Neutrophil (primary cell): ENCODE results near the gene FBRSL1.

Source experiments
- H3K27ac ChIP-seq: fragments of 200-600 bp; sonication (generic); 2 replicates; pipeline ENCODE4 v1.5.1; 2016; ENCODE audit warnings: mild to moderate bottlenecking, moderate library complexity
- H3K27me3 ChIP-seq: fragments of 200-600 bp; sonication (generic); 2 replicates; pipeline ENCODE4 v1.6.0; 2016; ENCODE audit warnings: mild to moderate bottlenecking
- H3K36me3 ChIP-seq: fragments of 200-600 bp; sonication (generic); 2 replicates; pipeline ENCODE4 v1.5.1; 2017
- H3K4me1 ChIP-seq, 2 experiments: fragments of 200-600 bp in 1 of 2; sonication (generic) in 1 of 2; 1 replicate in 1 of 2; 2 replicates in 1 of 2; pipeline versions ENCODE4 v1.5.1 to v1.6.1; 2013 to 2016; ENCODE audit warnings: low read depth in 1 of 2, low read length in 1 of 2, mild to moderate bottlenecking in 1 of 2, moderate library complexity in 1 of 2; ENCODE audit not compliant: control insufficient read depth in 1 of 2, insufficient read depth in 1 of 2
- H3K4me3 ChIP-seq, 2 experiments: fragments of 200-600 bp in 1 of 2; sonication (generic) in 1 of 2; 1 replicate in 1 of 2; 2 replicates in 1 of 2; pipeline ENCODE4 v1.5.1; 2013 to 2016; ENCODE audit warnings: low read depth in 1 of 2, low read length in 1 of 2, mild to moderate bottlenecking in 1 of 2, moderate library complexity in 1 of 2
- H3K9me3 ChIP-seq: fragments of 200-600 bp; sonication (generic); 2 replicates; pipeline ENCODE4 v1.5.1; 2016
- TF ChIP-seq, protein P1 (sequence below): fragments of 200-600 bp; sonication (generic); IDR thresholded peaks from 2 replicates; pipeline ENCODE4 v1.5.1; 2016; ENCODE audit warnings: antibody characterized with exemption

Gene FBRSL1

DNA sequence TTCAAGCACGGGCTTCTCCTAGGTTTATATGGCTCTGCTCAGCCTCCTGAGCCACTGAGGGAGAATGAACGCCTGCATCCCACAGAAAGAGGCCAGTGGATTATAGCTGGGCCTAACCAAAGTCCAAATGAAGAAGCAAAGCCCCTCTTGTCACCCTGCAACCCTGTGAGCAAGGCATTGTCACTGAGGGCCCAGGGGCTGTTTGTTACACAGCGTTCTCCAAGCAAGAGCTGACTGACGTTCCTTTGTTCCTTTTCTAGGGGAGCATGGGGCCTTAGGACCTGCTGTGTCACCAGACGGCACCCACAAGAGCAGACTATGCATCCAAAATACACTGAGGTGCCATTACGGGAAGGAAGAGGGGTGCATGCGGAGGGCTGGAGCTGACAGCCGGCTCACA lies 4.3 kb upstream of the FBRSL1 start:
- no peaks in the 10 kb centered on the region for H3K36me3 ChIP-seq
- TF ChIP-seq, protein P1, sequence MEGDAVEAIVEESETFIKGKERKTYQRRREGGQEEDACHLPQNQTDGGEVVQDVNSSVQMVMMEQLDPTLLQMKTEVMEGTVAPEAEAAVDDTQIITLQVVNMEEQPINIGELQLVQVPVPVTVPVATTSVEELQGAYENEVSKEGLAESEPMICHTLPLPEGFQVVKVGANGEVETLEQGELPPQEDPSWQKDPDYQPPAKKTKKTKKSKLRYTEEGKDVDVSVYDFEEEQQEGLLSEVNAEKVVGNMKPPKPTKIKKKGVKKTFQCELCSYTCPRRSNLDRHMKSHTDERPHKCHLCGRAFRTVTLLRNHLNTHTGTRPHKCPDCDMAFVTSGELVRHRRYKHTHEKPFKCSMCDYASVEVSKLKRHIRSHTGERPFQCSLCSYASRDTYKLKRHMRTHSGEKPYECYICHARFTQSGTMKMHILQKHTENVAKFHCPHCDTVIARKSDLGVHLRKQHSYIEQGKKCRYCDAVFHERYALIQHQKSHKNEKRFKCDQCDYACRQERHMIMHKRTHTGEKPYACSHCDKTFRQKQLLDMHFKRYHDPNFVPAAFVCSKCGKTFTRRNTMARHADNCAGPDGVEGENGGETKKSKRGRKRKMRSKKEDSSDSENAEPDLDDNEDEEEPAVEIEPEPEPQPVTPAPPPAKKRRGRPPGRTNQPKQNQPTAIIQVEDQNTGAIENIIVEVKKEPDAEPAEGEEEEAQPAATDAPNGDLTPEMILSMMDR = no peak
- H3K27me3 ChIP-seq = peaks cover 14% of the 10 kb centered on the region
- H3K4me3 ChIP-seq = no peak overlapping the region
- no peaks in the 10 kb centered on the region for H3K9me3 ChIP-seq
- H3K27ac ChIP-seq = no peak overlapping the region
- peaks cover 15 to 25% of the 10 kb centered on the region in 2 experiments for H3K4me1 ChIP-seq

DNA sequence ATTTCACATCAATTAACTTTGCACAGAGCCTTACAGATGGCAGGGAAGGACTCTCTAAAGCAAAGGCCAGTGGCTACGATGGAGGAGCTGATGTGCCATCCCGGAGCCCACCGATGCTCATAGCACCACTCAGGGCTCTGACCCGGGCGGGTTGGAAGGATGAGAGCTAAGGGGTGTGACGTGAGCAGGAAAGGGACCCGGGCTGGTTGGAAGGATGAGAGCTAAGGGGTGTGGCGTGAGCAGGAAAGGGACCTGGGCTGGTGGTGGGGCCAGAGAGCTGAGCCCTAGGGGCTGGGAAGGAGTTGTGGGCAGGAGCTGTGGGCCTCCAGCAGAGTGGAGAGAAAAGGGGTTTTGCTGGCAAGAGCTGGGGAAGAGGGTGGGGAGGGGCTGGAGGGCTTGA lies 3.8 kb upstream of the FBRSL1 start:
- H3K9me3 ChIP-seq = no peaks in the 10 kb centered on the region
- H3K27ac ChIP-seq = no peak overlapping the region
- H3K4me1 ChIP-seq = peaks cover 20 to 27% of the 10 kb centered on the region in 2 experiments
- no peak overlapping the region for H3K4me3 ChIP-seq
- no peaks in the 10 kb centered on the region for H3K36me3 ChIP-seq
- H3K27me3 ChIP-seq = peaks cover 14% of the 10 kb centered on the region
- TF ChIP-seq, protein P1 = no peak

DNA sequence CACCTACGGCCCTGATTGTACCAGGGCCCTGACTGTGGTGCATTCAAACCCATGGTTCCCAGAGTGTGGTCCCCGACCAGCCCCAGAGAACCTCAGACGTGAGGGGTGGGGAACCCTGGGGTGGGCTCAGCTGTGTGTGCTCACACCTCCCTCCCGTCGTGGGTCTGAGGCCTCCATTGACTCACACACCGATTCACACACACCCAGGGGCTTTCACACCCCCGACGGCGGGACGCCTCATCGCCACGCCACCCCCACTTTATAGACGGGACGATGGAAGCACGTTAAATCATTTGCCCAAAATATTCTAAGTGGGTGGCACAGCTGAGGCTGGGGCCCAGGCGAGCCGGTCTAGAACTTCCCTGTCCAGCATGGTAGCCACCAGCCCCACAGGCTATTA lies 3.4 kb upstream of the FBRSL1 start:
- Histone ChIP-seq H3K27me3 (peaks cover 14% of the 10 kb centered on the region), H3K4me3 (no peak overlapping the region), H3K4me1 (peaks cover 24 to 27% of the 10 kb centered on the region in 2 experiments), H3K36me3 (no peaks in the 10 kb centered on the region), H3K27ac (peak overlapping the region; percentile 13), H3K9me3 (no peaks in the 10 kb centered on the region)
- TF ChIP-seq, protein P1 = no peak

DNA sequence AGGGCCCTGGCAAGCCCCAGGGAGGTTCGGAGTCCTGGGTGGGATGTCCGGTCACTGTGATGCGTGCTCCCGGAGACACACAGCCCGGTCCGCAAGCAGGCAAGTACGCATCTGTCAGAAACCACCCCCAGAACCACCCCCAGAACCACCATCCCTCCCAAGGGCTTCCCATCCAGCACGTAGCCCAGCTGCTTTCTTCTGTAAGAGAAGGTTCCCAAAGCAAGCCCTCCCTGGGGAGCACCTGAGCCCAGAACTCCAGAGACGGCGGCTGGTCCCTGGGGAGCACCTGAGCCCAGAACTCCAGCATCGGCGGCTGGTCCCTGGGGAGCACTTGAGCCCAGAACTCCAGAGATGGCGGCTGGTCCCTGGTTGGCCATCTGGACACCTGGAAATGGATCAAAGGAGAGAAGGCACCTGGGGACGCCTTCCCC lies 2.6 kb upstream of the FBRSL1 start:
- Histone ChIP-seq H3K4me1 (peaks cover 32 to 33% of the 10 kb centered on the region in 2 experiments), H3K27ac (peak overlapping the region; percentile 93), H3K36me3 (no peaks in the 10 kb centered on the region), H3K4me3 (no peak overlapping the region), H3K9me3 (no peaks in the 10 kb centered on the region), H3K27me3 (peaks cover 11% of the 10 kb centered on the region)
- TF ChIP-seq, protein P1 = no peak

GRCh38 chr12:132488127-132489077 lies 1.5 kb upstream of the FBRSL1 start:
- Histone ChIP-seq H3K36me3 (no peaks in the 10 kb centered on the region), H3K4me1 (peaks cover 37 to 40% of the 10 kb centered on the region in 2 experiments), H3K4me3 (peak overlapping the region; percentile 68 to 96), H3K9me3 (no peaks in the 10 kb centered on the region), H3K27me3 (peaks cover 11% of the 10 kb centered on the region), H3K27ac (peak overlapping the region; percentile 93)
- TF ChIP-seq, protein P1 = no peak
